ENCODE data around the gene BZW1.

DNA sequence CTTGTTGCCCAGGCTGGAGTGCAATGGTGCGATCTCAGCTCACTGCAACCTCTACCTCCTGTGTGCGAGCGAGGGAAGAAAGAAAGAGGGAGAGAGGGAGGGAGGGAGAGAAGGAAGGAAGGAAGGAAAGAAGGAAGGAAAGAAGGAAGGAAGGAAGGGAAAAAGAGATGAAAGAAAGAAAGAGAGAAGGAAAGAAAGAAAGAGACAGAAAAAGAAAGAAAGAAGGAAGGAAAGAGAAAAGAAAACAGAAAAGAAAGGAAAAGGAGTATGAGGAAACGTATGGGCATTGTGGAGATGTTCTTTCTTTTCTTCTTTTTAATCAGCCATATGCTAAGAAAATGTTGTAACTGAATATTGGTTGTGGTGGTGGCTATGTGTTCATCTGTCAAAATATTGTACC lies 36.2 kb downstream of the BZW1 start:
- TF ChIP-seq, protein P1, sequence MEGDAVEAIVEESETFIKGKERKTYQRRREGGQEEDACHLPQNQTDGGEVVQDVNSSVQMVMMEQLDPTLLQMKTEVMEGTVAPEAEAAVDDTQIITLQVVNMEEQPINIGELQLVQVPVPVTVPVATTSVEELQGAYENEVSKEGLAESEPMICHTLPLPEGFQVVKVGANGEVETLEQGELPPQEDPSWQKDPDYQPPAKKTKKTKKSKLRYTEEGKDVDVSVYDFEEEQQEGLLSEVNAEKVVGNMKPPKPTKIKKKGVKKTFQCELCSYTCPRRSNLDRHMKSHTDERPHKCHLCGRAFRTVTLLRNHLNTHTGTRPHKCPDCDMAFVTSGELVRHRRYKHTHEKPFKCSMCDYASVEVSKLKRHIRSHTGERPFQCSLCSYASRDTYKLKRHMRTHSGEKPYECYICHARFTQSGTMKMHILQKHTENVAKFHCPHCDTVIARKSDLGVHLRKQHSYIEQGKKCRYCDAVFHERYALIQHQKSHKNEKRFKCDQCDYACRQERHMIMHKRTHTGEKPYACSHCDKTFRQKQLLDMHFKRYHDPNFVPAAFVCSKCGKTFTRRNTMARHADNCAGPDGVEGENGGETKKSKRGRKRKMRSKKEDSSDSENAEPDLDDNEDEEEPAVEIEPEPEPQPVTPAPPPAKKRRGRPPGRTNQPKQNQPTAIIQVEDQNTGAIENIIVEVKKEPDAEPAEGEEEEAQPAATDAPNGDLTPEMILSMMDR (IDR thresholded peaks at IDR 0.05), result no peak
- no peak for TF ChIP-seq POLR2A (IDR thresholded peaks at IDR 0.05)
